Body of pancreas (tissue), 4 donors: ENCODE results near the gene BTBD1.

Experiments used
- CTCF ChIP-seq, 7 experiments: fragments of 450-650 bp in 4 of 7; fragments of 200-600 bp in 3 of 7; sonication (generic) in 3 of 7; IDR thresholded peaks; one replicate each; pipeline ENCODE4 v1.5.1; 2016 to 2019; ENCODE audit warnings: antibody characterized with exemption in 7 of 7
- POLR2A ChIP-seq, 3 donors: fragments of 450-650 bp; IDR thresholded peaks; one replicate each; pipeline ENCODE4 v1.6.1; 2016; ENCODE audit warnings: antibody characterized with exemption in 3 of 3, mild to moderate bottlenecking in 2 of 3

GRCh38 chr15:83044156-83044555 is 22.9 kb downstream of the BTBD1 start:
- TF ChIP-seq CTCF (IDR thresholded peaks at IDR 0.05) (no peak), POLR2A (IDR thresholded peaks at IDR 0.05) (no peak)
